Putamen (tissue), 1 donor: ENCODE data around the gene SHISA8.
"Not testable (repeated sequence)": the region's sequence is repeated elsewhere in the genome, so short reads cannot be mapped to it uniquely, and the experiment has no call there.

Source experiments
- DNase-seq: peaks from one replicate; pipeline ENCODE4 v3.0.0-alpha.2; 2016; ENCODE audit warnings: low spot score

Gene SHISA8

DNA sequence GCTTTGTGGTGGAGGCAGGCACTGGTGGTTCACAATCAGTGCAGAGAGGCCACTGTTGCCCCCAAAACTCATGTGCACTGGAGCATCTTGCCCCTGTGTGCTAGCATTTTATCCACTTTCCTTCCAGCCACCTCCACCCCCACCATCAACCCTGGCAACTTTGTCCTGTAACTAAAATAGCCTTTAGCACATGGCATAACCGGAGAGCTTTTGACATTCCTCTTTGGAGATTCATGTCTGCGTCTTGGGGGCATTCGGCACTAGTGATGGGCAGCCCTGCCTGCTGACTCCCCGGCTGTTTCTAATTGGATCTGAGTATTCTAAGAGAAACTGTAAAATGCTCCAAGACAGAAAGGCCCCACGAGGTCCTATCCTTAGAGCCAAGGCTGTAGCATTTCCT, 15.8 kb downstream of the SHISA8 start:
- DNase-seq: no peak

DNA sequence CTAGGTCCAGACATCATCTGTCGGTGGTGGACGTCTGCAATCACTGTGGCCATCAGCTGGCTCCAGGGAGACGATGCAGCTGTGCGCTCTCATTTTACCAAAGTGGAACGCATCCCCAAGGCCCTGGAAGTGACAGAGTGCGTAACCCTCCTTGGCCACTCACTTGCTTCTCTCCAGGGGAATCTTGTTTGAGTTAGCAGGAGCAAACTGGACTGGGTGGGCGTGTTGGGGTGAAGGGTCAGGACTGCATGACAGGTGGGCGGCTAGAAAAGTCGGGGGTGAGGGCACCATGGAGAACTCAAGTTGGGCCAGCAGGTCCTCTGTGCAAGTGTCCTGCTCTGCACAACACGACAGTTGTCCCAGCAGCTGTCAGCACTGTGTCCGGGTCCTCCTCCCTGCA, 16.2 kb downstream of the SHISA8 start:
- no peak for DNase-seq

- DNase-seq: no peak
Observed at GRCh38 chr22:41893591-41894375, 21.1 kb downstream of the SHISA8 start.

DNA sequence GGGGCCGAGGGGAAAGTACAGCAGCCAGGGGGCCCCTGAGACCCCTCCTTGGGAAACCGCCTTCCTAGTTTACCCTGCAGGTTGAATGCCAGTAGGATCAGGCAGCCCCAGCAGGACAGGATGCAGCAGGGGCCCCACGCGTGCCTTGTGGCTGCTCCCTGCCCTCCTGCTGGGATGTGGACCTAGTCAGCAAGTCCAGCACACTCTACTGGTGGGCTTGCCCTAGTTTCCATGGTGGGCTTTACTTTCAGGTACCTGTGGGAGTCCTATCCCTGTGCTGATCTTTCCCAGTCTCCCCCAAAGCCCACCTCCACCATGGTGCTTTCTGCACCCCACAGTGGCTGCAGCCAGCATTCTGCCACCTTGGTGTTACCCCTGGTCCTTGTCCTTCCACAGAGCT, 22.2 kb downstream of the SHISA8 start:
- no peak for DNase-seq

GRCh38 chr22:41891407-41891806, 23.5 kb downstream of the SHISA8 start:
- DNase-seq: no peak

- DNase-seq: no peak
Observed at GRCh38 chr22:41888627-41889200, 26.2 kb downstream of the SHISA8 start.

DNA sequence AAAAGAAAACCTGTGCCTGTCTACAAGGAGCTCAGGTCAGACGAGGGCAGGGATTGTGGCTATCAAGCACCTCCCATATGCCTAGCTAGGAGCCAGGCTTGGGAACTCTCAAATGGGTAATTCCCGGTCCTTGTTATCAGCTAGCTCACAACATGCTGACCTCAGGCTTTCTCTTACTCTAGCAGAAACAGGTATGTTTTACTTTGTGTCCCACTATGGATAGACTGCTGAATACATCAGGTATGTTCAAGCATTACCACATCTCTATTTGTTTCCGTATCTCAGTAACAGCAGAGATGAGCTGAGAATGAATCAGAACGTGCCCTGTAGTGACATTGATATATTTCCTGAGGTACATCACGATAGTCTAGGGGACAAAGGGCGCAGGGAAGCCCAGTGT, 29.4 kb downstream of the SHISA8 start:
- no peak for DNase-seq

DNA sequence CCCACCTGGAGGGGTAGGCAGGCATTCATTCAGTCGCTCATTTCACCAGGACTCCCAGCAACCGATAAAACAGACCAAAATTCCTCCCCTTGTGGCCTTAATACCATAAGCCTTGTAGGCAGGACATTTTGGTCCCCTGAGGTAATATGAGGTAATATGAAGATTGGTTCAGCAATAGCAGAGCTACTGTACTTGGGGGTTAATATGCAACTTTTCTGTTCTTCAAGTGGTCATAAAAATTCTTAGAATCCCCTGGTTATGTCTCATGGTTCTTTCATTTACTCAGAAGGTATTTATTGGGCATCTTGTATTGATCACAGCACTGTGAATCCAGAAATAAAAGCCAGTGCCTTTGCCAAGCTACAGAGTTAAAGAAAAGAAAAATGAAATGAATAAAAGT, 29.8 kb downstream of the SHISA8 start:
- no peak for DNase-seq

DNA sequence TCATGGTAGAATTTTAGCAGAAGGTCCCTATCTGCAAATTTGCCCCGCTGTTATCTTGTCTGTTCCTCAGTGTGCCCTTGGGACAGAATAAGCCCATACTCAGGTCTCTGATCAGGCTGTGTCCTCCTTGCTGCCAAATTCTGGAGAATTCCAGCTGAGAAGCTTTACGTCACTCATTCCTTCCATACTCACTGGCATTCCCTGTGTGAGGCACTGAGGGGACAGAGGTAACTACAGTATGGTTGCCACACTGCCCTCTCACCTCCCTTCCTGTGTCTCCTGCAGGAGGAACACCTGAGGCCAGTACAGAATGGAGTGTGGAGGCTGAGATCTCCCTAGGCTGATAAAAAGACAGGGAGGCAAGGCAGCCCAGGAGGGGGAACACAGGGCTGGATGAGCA, 31.5 kb downstream of the SHISA8 start:
- DNase-seq: no peak

DNA sequence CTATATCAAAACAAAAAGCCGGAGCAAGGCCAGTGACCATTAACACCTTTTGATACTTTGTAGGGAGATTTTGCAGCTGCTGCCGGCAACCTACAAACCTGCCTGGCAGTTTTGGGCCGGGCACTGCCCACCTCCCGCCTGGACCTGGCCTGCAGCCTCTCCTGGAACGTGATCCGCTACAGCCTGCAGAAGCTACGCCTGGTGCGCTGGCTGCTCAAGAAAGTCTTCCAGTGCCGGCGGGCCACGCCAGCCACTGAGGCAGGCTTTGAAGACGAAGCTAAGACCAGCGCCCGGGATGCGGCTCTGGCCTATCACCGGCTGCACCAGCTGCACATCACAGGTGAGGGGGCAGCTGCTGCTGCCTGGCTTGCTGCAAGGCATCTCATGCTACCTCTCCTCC, 34.2 kb downstream of the SHISA8 start:
- no peak for DNase-seq

DNA sequence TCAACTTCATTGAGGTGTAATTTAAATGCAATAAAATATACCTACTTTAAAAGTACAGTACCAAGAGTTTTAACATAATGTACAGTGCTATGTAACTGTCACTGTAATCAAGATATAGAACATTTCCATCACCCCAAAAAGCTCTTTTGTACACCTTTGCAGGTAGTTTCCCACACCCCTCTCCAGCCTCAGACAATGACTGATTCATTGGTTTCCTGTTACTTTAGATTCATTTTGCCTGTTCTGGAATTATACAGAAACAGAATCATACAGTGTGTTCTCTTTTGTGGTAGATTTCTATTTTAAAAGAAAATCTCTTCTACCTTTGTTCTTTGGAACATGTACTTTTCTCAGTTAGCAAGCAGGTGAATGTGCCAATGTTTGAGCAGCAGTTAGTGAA, 38.2 kb downstream of the SHISA8 start:
- DNase-seq: no peak

- no peak for DNase-seq
Observed at GRCh38 chr22:41876275-41876674, 38.6 kb downstream of the SHISA8 start.

DNA sequence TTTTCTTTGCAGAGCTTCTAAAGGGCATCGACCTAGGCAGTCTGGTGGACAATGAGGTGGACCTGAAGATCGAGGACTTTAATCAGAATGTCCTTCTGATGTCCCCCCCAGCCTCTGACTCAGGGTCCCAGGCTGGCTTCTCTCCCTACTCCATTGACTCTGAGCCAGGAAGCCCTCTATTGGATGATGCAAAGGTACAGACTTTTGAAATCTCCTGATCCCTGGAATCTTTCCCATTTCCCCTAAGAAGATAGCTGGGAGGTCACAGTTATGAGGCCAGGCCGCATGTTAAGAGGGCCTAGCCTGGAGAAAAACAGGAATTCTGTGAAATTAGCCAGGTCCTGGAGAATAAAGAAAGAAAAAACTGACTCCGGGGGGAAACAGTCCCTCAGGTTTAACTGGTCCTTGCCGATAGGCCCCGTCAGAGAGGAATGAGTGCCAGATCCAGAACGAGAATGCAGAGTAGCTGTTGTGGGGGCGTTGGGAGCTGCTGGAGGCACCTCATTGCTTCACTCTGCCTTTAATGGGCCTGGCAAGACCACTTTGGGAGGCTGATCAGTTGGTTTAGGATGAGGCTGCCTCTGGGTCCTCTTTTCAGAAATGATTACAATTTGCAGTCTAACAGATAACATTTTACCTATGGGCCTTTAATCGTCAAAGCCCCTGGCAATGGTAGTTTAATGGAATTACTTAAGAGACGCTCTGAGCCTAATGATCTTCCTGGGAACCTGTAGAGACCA, 39.2 kb downstream of the SHISA8 start:
- DNase-seq: no peak

DNA sequence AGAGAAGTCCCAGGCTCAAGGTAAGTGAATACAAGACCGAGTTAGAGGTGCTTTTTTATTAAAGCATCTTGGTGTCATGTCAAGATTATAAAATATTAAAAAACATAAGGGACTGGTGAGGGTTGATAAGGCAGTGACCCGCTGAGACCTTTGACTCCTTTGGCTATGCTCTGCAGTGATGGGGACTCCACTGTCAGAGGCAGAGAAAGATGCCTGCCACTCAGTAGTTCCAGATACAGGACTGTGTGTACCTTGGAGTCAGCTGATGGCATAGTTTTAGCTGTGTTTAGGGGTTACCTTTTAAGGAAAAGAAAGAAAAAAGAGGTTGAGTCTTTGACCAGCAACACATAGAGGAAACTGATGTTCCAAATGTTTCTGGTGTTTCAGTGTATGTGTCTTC, 40.8 kb downstream of the SHISA8 start:
- no peak for DNase-seq

DNA sequence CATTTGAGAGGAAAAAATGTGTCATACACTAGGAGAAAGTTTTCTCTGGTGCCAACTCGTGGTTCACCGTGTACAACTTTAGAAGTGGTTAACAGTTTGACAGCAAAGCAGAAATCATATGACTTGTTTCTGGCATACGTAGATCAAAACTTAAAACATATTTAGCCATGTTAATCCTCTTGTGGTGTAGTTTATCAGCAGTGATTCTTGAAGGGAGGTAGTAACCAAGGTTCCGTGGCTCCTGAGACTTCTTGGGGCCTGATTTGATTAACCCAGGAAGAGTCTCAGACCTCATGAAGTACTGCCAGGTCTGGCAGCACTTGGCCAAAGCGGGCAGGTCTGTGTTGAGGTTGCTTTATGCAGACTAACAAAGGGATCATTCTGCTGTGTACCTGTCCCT, 41.5 kb downstream of the SHISA8 start:
- DNase-seq: no peak

DNA sequence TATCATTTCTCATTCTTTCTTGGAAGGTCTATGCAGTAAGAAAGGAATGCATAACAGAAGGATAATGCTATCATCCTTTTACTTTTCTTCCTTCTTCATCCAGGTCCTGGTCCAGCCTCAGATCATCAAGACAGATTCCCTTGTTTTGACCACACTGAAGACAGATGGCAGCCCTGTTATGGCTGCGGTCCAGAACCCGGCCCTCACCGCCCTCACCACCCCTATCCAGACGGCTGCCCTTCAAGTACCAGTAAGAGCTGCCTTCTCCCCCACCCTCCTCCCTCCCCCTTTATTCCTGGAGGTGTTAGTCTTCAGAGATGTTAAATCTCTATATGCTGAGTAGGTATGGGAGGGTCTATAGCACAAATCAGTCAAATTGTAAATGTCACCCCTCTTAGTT, 44.1 kb downstream of the SHISA8 start:
- no peak for DNase-seq

DNA sequence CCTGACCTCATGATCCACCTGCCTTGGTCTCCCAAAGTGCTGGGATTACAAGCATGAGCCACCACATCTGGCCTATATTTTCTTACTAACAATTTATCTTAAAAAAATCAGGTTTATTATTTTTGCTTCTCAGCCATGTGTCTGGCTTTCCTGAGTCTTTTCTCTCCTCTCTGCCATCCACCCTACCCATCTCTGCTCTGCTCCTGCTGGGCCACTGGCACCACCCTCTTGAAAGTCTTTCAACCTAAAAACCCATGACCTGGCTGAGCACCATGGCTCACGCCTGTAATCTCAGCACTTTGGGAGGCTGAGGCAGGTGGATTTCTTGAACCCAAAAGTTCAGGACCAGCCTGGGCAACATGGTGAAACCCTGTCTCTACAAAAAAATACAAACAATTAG, 44.8 kb downstream of the SHISA8 start:
- DNase-seq: not testable (repeated sequence)

DNA sequence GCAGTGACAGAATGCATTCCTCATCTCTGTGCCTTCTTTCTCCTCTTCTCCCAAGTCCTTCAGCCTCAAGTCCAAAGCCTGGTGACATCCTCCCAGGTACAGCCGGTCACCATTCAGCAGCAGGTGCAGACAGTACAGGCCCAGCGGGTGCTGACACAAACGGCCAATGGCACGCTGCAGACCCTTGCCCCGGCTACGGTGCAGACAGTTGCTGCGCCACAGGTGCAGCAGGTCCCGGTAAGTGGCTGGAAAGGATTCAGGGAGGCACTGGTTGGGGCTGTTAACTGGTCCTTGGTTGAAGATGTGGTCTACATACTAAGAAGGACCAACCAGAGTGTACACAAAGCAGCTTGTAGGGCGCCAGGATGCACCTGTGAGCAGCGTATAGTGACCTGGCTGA, 46.3 kb downstream of the SHISA8 start:
- no peak for DNase-seq

DNA sequence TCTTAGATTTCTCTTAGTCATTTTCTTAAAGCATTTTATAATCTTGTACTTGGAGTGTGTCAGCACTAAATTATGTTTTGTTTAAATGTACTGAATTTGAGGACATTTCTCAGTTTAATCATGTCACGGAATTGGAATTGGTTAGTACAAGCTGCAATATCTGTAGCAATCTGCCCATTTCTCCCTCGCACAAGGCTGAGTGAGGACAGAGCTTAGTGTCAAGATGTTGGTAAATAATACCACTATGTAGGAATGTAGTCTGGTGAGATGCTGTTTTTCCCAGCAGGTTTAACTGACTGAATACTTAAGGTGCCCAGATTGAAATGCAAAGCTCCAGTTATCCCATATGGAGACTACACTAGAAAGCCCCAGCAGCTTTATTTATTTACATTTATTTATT, 51.4 kb downstream of the SHISA8 start:
- DNase-seq: no peak

DNA sequence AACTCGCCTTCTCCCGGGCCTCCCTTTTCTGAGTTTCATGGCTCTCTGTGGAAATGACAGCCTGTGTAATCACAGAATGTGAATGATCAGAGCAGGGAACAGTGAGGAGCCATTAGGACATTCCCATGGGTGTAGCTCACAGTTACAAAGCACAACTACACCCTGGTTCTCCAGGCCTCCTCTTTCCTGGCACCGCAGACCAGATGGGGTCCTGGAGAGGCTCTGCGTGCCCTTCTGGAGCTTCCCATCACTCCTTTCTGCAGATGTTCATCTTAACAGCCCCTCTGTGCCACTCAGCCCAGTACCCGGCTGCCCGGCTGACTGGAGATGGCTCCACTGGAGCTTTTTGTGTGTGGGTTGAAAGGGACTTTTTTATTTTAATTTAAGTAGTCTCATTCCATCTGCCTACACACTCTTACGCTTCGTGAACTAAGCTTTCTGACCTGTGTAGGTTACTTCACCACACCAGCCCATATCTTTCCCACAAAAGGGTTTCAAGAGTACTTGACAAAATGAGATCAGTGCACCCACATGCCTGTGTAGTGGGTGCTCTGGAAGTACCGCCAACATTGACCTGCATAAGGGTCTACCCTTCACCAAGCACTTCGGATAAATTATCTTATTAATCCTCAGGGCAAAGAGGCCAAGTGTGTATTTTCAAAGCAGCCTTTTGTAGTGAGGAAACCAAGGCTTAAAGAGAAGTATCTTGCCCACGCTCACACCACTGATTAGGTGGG, 52.2 kb downstream of the SHISA8 start:
- DNase-seq: no peak

- DNase-seq: no peak
Observed at GRCh38 chr22:41862160-41862529, 52.7 kb downstream of the SHISA8 start.
